ENCODE data around the gene TUT1. TPM values are rescaled to one million over a fixed set of nuclear protein-coding genes. Genes with fewer than 3 reads are reported as not detected.
"Not testable (repeated sequence)": the region's sequence is repeated elsewhere in the genome, so short reads cannot be mapped to it uniquely, and the experiment has no call there.

TUT1 gene
- total and polyA plus RNA-seq, 4 donors = 10.8 to 21.9 (median 17.3) TPM

- Histone ChIP-seq H3K9me3 (ENCODE audit: control insufficient read depth in 4 of 4, insufficient read depth in 3 of 4, low read length in 3 of 4) (no peaks in the 10 kb centered on the region), H3K4me1 (ENCODE audit: control insufficient read depth in 5 of 5, insufficient read depth in 5 of 5, low read length in 5 of 5) (peaks cover 0 to 15% (median 6%) of the 10 kb centered on the region in 5 donors), H3K36me3 (ENCODE audit: control insufficient read depth in 4 of 4, insufficient read depth in 4 of 4, low read length in 4 of 4) (peaks cover 7 to 24% (median 23%) of the 10 kb centered on the region in 4 donors), H3K9ac (ENCODE audit: insufficient read depth in 1 of 2, low read length in 2 of 2) (no peak overlapping the region), H3K27ac (ENCODE audit: low read depth in 1 of 2, low read length in 1 of 2) (peak overlapping the region; percentile 80 to 95), H3K4me3 (no peak overlapping the region), H3K27me3 (ENCODE audit: control insufficient read depth in 3 of 3, insufficient read depth in 3 of 3, low read length in 2 of 3) (no peaks in the 10 kb centered on the region)
- no peak for DNase-seq
- no peak for TF ChIP-seq CTCF (IDR thresholded peaks at IDR 0.05; ENCODE audit: control extremely low read depth, extremely low read depth)
- WGBS, 2 donors = 88% methylated on average over 7 of the region's 7 CpGs
- ATAC-seq (ENCODE audit: insufficient read depth, low FRiP score) = no peak
Observed at GRCh38 chr11:62622476-62623089, 31.3 kb upstream of the TUT1 start.

GRCh38 chr11:62621567-62622470 is 30.5 kb upstream of the TUT1 start, which contains the start of gene B3GAT3:
Gene B3GAT3 (minus strand): TSS chr11:62621986. CDS start chr11:62621947, 39 bp downstream.
- Histone ChIP-seq H3K9me3 (ENCODE audit: control insufficient read depth in 4 of 4, insufficient read depth in 3 of 4, low read length in 3 of 4) (no peaks in the 10 kb centered on the region), H3K36me3 (ENCODE audit: control insufficient read depth in 4 of 4, insufficient read depth in 4 of 4, low read length in 4 of 4) (peaks cover 7 to 23% (median 21%) of the 10 kb centered on the region in 4 donors), H3K27me3 (ENCODE audit: control insufficient read depth in 3 of 3, insufficient read depth in 3 of 3, low read length in 2 of 3) (no peaks in the 10 kb centered on the region), H3K9ac (ENCODE audit: insufficient read depth in 1 of 2, low read length in 2 of 2) (peak within 1 kb of the TSS; percentile 65 to 66), H3K4me1 (ENCODE audit: control insufficient read depth in 5 of 5, insufficient read depth in 5 of 5, low read length in 5 of 5) (peaks cover 0 to 15% (median 6%) of the 10 kb centered on the region in 5 donors), H3K27ac (ENCODE audit: low read depth in 1 of 2, low read length in 1 of 2) (peak within 1 kb of the TSS; percentile 87 to 95), H3K4me3 (peak within 1 kb of the TSS; percentile 83)
- ATAC-seq (ENCODE audit: insufficient read depth, low FRiP score) (peak; percentile 98), DNase-seq (peak; percentile 99)
- TF ChIP-seq CTCF (IDR thresholded peaks at IDR 0.05; ENCODE audit: control extremely low read depth, extremely low read depth) = no peak
- 0 to 1% methylated on average over 65 to 77 of the region's 77 CpGs for WGBS, 2 donors

GRCh38 chr11:62621027-62621566 is 29.8 kb upstream of the TUT1 start:
- Histone ChIP-seq H3K36me3 (ENCODE audit: control insufficient read depth in 4 of 4, insufficient read depth in 4 of 4, low read length in 4 of 4) (peaks cover 7 to 17% (median 16%) of the 10 kb centered on the region in 4 donors), H3K9ac (ENCODE audit: insufficient read depth in 1 of 2, low read length in 2 of 2) (peak overlapping the region; percentile 65 to 66), H3K4me1 (ENCODE audit: control insufficient read depth in 5 of 5, insufficient read depth in 5 of 5, low read length in 5 of 5) (peaks cover 0 to 15% (median 6%) of the 10 kb centered on the region in 5 donors), H3K27me3 (ENCODE audit: control insufficient read depth in 3 of 3, insufficient read depth in 3 of 3, low read length in 2 of 3) (no peaks in the 10 kb centered on the region), H3K4me3 (peak overlapping the region; percentile 83), H3K9me3 (ENCODE audit: control insufficient read depth in 4 of 4, insufficient read depth in 3 of 4, low read length in 3 of 4) (no peaks in the 10 kb centered on the region), H3K27ac (ENCODE audit: low read depth in 1 of 2, low read length in 1 of 2) (peak overlapping the region; percentile 87 to 95)
- no peak for TF ChIP-seq CTCF (IDR thresholded peaks at IDR 0.05; ENCODE audit: control extremely low read depth, extremely low read depth)
- ATAC-seq (ENCODE audit: insufficient read depth, low FRiP score) = no peak
- no peak for DNase-seq
- WGBS, 2 donors = 28 to 36% methylated on average over 8 of the region's 8 CpGs

- not testable (repeated sequence) for H3K9me3 ChIP-seq (ENCODE audit: control insufficient read depth in 4 of 4, insufficient read depth in 3 of 4, low read length in 3 of 4); H3K27ac ChIP-seq (ENCODE audit: low read depth in 1 of 2, low read length in 1 of 2); DNase-seq; H3K4me3 ChIP-seq; ATAC-seq (ENCODE audit: insufficient read depth, low FRiP score); H3K9ac ChIP-seq (ENCODE audit: insufficient read depth in 1 of 2, low read length in 2 of 2); H3K27me3 ChIP-seq (ENCODE audit: control insufficient read depth in 3 of 3, insufficient read depth in 3 of 3, low read length in 2 of 3)
- WGBS, 2 donors = 95 to 97% methylated on average over 12 to 14 of the region's 14 CpGs
- Histone ChIP-seq H3K4me1 (ENCODE audit: control insufficient read depth in 5 of 5, insufficient read depth in 5 of 5, low read length in 5 of 5) (peaks cover 0 to 11% (median 6%) of the 10 kb centered on the region in 5 donors), H3K36me3 (ENCODE audit: control insufficient read depth in 4 of 4, insufficient read depth in 4 of 4, low read length in 4 of 4) (peaks cover 0 to 13% (median 5%) of the 10 kb centered on the region in 4 donors)
Observed at GRCh38 chr11:62616957-62617356, 25.6 kb upstream of the TUT1 start.

Data from lung (tissue), 12 donors.